K562 (cell line): ENCODE measurements around the gene AHSG. TPM values are rescaled to one million over a fixed set of nuclear protein-coding genes. Genes with fewer than 3 reads are reported as not detected.

ENCODE experiments used
- ATAC-seq: fragments of 200-7000 bp; cut with Tn5 transposase; 3 replicates; pipeline ENCODE4 v1.9.1; 2020; ENCODE audit warnings: moderate library complexity
- BruUV-seq: library from RNA; stranded (reverse); fragments of 400-500 nt; replicated peaks from 2 replicates; lab custom pipeline; 2021; lab: Mats Ljungman, UMichigan
- CTCF ChIA-PET: fragments of 300-600 bp; formaldehyde crosslinking; extraction: SDS; loops from one replicate; lab custom pipeline; 2021; ENCODE audit warnings: low intra/inter-chr PET ratio; lab: Yijun Ruan, JAX
- POLR2A ChIA-PET: fragments of 300-600, 350-650 bp; sonication (Branson Sonifier 250); formaldehyde crosslinking; extraction: SDS; loops from one replicate; lab custom pipeline; 2021; ENCODE audit warnings: antibody characterized with exemption, inconsistent platforms; lab: Yijun Ruan, JAX
- DNase-seq, 4 experiments: peaks; one replicate each; pipeline versions ENCODE4 v3.0.0 to v3.0.0-alpha.2; 2011 to 2018; ENCODE audit warnings: low spot score in 3 of 4, mixed read lengths in 3 of 4; ENCODE audit errors: extremely low read depth in 1 of 4
- FAIRE-seq: peaks from 2 replicates; lab custom pipeline; 2011; peaks lifted over from hg19 to GRCh38; lab: Jason Lieb, UNC
- H2AFZ ChIP-seq: 2 replicates; pipeline ENCODE4 v1.6.0; 2011; ENCODE audit warnings: low read depth, low read length, control low read depth, inconsistent platforms
- H3K27ac ChIP-seq: fragments of 200-600 bp; 3 replicates; pipeline ENCODE4 v1.8.0; 2011; ENCODE audit warnings: low read depth, mild to moderate bottlenecking, control low read depth, inconsistent platforms, low read length, moderate library complexity, mixed read lengths; ENCODE audit errors: extremely low read depth
- H3K27me3 ChIP-seq, 2 experiments: fragments of 300-600 bp in 1 of 2; 2 replicates in 1 of 2; 3 replicates in 1 of 2; pipeline versions ENCODE4 v1.6.0 to v1.8.0; 2011; ENCODE audit warnings: inconsistent platforms in 2 of 2, low read length in 2 of 2, mild to moderate bottlenecking in 1 of 2, mixed read lengths in 1 of 2, moderate library complexity in 1 of 2; ENCODE audit not compliant: control insufficient read depth in 2 of 2, insufficient read depth in 2 of 2
- H3K36me3 ChIP-seq: fragments of 300-600 bp; 3 replicates; pipeline ENCODE4 v1.8.0; 2011; ENCODE audit warnings: mild to moderate bottlenecking, low read length, inconsistent platforms; ENCODE audit not compliant: control insufficient read depth, insufficient read depth
- H3K4me1 ChIP-seq, 2 experiments: fragments of 200-600 bp in 1 of 2; replicated peaks in 1 of 2; 2 replicates in 1 of 2; 3 replicates in 1 of 2; pipeline versions ENCODE4 v1.5.1 to v1.8.0; 2011; ENCODE audit warnings: inconsistent platforms in 2 of 2, low read length in 2 of 2, mild to moderate bottlenecking in 1 of 2, mixed read lengths in 1 of 2, moderate library complexity in 1 of 2; ENCODE audit not compliant: control insufficient read depth in 2 of 2, insufficient read depth in 2 of 2
- H3K4me2 ChIP-seq: 2 replicates; pipeline ENCODE4 v1.6.1; 2011; ENCODE audit warnings: low read length, control low read depth, inconsistent platforms, mixed read lengths; ENCODE audit not compliant: insufficient read depth
- H3K4me3 ChIP-seq: fragments of 200-600 bp; sonication (generic), shearing (Covaris generic); 2 replicates; pipeline ENCODE4 v1.5.1; 2016; ENCODE audit warnings: control low read depth, inconsistent platforms
- H3K79me2 ChIP-seq: fragments of 200-600 bp; 3 replicates; pipeline ENCODE4 v1.8.0; 2011; ENCODE audit warnings: low read length, inconsistent platforms; ENCODE audit not compliant: control insufficient read depth, insufficient read depth
- H3K9ac ChIP-seq, 2 experiments: 2 replicates each; pipeline versions ENCODE4 v1.6.0 to v1.6.1; 2011; ENCODE audit warnings: low read depth in 2 of 2, low read length in 2 of 2, control low read depth in 1 of 2, inconsistent platforms in 1 of 2, mild to moderate bottlenecking in 1 of 2, mixed read lengths in 1 of 2; ENCODE audit not compliant: insufficient read depth in 1 of 2
- H3K9me1 ChIP-seq: one replicate; pipeline ENCODE4 v1.6.0; 2011; ENCODE audit warnings: inconsistent platforms, mild to moderate bottlenecking, low read length, moderate library complexity; ENCODE audit not compliant: control insufficient read depth, insufficient read depth
- H3K9me3 ChIP-seq: replicated peaks from 2 replicates; pipeline ENCODE4 v1.5.1; 2011; ENCODE audit warnings: low read depth, low read length, inconsistent platforms; ENCODE audit not compliant: control insufficient read depth, insufficient read depth
- H4K20me1 ChIP-seq: replicated peaks from 2 replicates; pipeline ENCODE4 v1.6.1; 2011; ENCODE audit warnings: low read length, inconsistent platforms, mixed read lengths; ENCODE audit not compliant: control insufficient read depth, insufficient read depth
- ATF7 ChIP-seq: fragments of 450-650 bp; IDR thresholded peaks from 2 replicates; pipeline ENCODE4 v1.7.1; 2014; ENCODE audit warnings: mild to moderate bottlenecking, moderate library complexity
- E2F6 ChIP-seq, 2 experiments: IDR thresholded peaks; 2 replicates each; pipeline ENCODE4 v1.6.1; 2011; ENCODE audit warnings: borderline replicate concordance in 1 of 2, control low read depth in 1 of 2, low read depth in 1 of 2, low read length in 1 of 2, mild to moderate bottlenecking in 1 of 2, mixed read lengths in 1 of 2, moderate library complexity in 1 of 2; ENCODE audit not compliant: insufficient read depth in 1 of 2, insufficient read length in 1 of 2, poor library complexity in 1 of 2, severe bottlenecking in 1 of 2; ENCODE audit errors: extremely low read depth in 1 of 2
- EP400 ChIP-seq: fragments of 450-650 bp; IDR thresholded peaks from 2 replicates; pipeline ENCODE4 v1.6.1; 2017; ENCODE audit warnings: antibody characterized with exemption, mild to moderate bottlenecking, moderate library complexity
- FOXP1 ChIP-seq: sonication (generic); formaldehyde crosslinking; IDR thresholded peaks from 2 replicates; pipeline ENCODE4 v1.8.0; 2022; ENCODE audit warnings: mild to moderate bottlenecking, missing genetic modification reagents
- HMG20A ChIP-seq: fragments of 450-650 bp; formaldehyde crosslinking; conservative IDR thresholded peaks from 2 replicates; pipeline ENCODE4 v1.4.0; 2020; ENCODE audit warnings: mild to moderate bottlenecking, mixed read lengths
- HNRNPLL ChIP-seq: fragments of 200-400 bp; formaldehyde crosslinking; IDR thresholded peaks from 2 replicates; pipeline ENCODE4 v1.6.1; 2017; ENCODE audit warnings: low read length, low read depth, mild to moderate bottlenecking; ENCODE audit not compliant: poor library complexity, severe bottlenecking
- MLX ChIP-seq, 2 experiments: fragments of 450-650 bp in 1 of 2; sonication (generic) in 1 of 2; formaldehyde crosslinking; conservative IDR thresholded peaks; 2 replicates each; pipeline versions ENCODE4 v1.4.0 to v1.8.1; 2020 to 2022; ENCODE audit warnings: mild to moderate bottlenecking in 1 of 2, missing genetic modification reagents in 1 of 2
- PCBP2 ChIP-seq: fragments of 200-400 bp; formaldehyde crosslinking; IDR thresholded peaks from 2 replicates; pipeline ENCODE4 v1.6.1; 2018; ENCODE audit warnings: low read length, low read depth, mild to moderate bottlenecking, moderate library complexity; ENCODE audit not compliant: poor library complexity, severe bottlenecking
- POLR2A ChIP-seq: fragments of 450-650 bp; conservative IDR thresholded peaks from 2 replicates; pipeline ENCODE4 v1.6.1; 2016
- RBM15 ChIP-seq: fragments of 200-400 bp; formaldehyde crosslinking; IDR thresholded peaks from 2 replicates; pipeline ENCODE4 v1.6.1; 2018; ENCODE audit warnings: mild to moderate bottlenecking, low read length, moderate library complexity; ENCODE audit not compliant: insufficient read depth
- SIN3A ChIP-seq, 2 experiments: fragments of 150-350 bp in 1 of 2; IDR thresholded peaks; 2 replicates each; pipeline ENCODE4 v1.6.1; 2011 to 2016; ENCODE audit warnings: borderline replicate concordance in 2 of 2, low read depth in 2 of 2, low read length in 2 of 2, mild to moderate bottlenecking in 2 of 2, moderate library complexity in 2 of 2; ENCODE audit not compliant: control insufficient read depth in 1 of 2
- SIRT6 ChIP-seq: IDR thresholded peaks from one replicate; pipeline ENCODE4 v1.6.1; 2012; ENCODE audit warnings: low read depth, mild to moderate bottlenecking, control low read depth, inconsistent platforms, low read length, moderate library complexity
- SIX5 ChIP-seq, 2 experiments: IDR thresholded peaks; 2 replicates each; pipeline ENCODE4 v1.6.1; 2011; ENCODE audit warnings: low read length in 2 of 2, borderline replicate concordance in 1 of 2, low read depth in 1 of 2, mild to moderate bottlenecking in 1 of 2, moderate library complexity in 1 of 2; ENCODE audit not compliant: insufficient read depth in 1 of 2
- SMC3 ChIP-seq: conservative IDR thresholded peaks from 2 replicates; pipeline ENCODE4 v1.6.1; 2011; ENCODE audit warnings: low read depth, low read length, improper control_type of control experiment; ENCODE audit not compliant: insufficient read depth
- ZKSCAN1 ChIP-seq: fragments of 150-350 bp; IDR thresholded peaks from 2 replicates; pipeline ENCODE4 v1.6.1; 2016; ENCODE audit warnings: low read depth, low read length
- ZNF695 ChIP-seq: fragments of 450-650 bp; formaldehyde crosslinking; IDR thresholded peaks from 2 replicates; pipeline ENCODE4 v1.4.0; 2020; ENCODE audit warnings: mild to moderate bottlenecking, moderate library complexity
- WGBS: fragments of 100-300 bp; shearing (Covaris generic); methylation state at CpG from one replicate; pipeline ENCODE4 v1.1.6; 2016; ENCODE audit warnings: low coverage, mixed read lengths; ENCODE audit not compliant: insufficient coverage; ENCODE audit errors: missing lambda C conversion rate; 5-methylcytosine and 5-hydroxymethylcytosine counted together
- in situ Hi-C: fragments of 300-500 bp; cut with MboI; formaldehyde crosslinking; loops from 4 replicates; pipeline ENCODE4 v1.15.0; 2018; ENCODE audit warnings: inconsistent platforms, mixed read lengths
- intact Hi-C: fragments of 100-400 bp; cut with micrococcal nuclease; formaldehyde crosslinking; loops from 2 replicates; pipeline ENCODE4 v1.14.2; 2022
- polyA plus RNA-seq, 8 experiments: library from polyadenylated mRNA; depleted of rRNA in 4 of 8; stranded (reverse) in 5 of 8; unstranded in 3 of 8; fragments of >200 nt; fragmentation: Nextera tagmentation in 2 of 8; fragmentation: Illumina TruSeq in 1 of 8; extraction: Ambion mirVana in 2 of 8; extraction: Trizol in 1 of 8; gene quantifications; 2 replicates each; pipeline versions ENCODE4 v1.2.1 to v1.2.3, GENCODE V29; 2011 to 2014; ENCODE audit warnings: inconsistent platforms in 1 of 8, missing spikeins in 1 of 8
- total RNA-seq, 7 experiments: library from RNA; depleted of rRNA in 6 of 7; stranded (reverse); fragments of >200 nt in 6 of 7; fragmentation: Illumina TruSeq in 2 of 7; extraction: Trizol in 2 of 7; gene quantifications; 2 replicates each; pipeline versions ENCODE4 v1.2.1 to v1.2.3, GENCODE V29; 2011 to 2021; ENCODE audit warnings: low replicate concordance in 1 of 7

The AHSG gene
- total and polyA plus RNA-seq, 9 of the 15 experiments (the other 6 are each of a cell fraction or from before 2014, with no cell fraction given): 0.69 TPM; not detected in 8

DNA sequence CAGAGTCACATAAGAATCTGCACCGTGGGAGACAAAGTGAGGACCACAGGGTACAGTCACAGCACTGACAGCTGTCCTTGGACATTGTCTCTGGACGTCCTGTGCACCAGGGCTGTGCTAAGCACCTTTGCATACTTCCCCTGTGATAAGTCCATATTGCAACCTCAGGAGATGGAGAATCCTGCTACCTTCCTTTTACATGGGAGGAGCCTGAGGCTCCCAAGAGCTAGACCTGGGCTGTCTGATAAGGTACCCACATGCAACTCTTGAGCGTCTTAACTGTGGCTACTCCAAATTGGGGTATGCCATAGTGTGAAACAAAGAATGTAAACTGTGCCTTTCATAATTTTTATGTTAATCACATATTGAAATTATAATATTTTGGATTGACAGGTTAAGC lies 24.8 kb downstream of the AHSG start:
- Histone ChIP-seq H3K27ac (no peak overlapping the region), H3K9me3 (no peaks in the 10 kb centered on the region), H3K9ac (no peak overlapping the region), H3K27me3 (peaks cover 6 to 29% of the 10 kb centered on the region in 2 experiments; a peak in 2 of 5 replicates), H3K79me2 (no peaks in the 10 kb centered on the region), H3K4me1 (no peaks in the 10 kb centered on the region), H4K20me1 (no peaks in the 10 kb centered on the region), H3K4me2 (no peak overlapping the region), H2AFZ (no peak overlapping the region), H3K4me3 (no peak overlapping the region), H3K9me1 (no peaks in the 10 kb centered on the region), H3K36me3 (no peaks in the 10 kb centered on the region)
- ChIA-PET POLR2A (no interaction called here), CTCF (no interaction called here)
- WGBS: 0% methylated on average over 3 of the region's 3 CpGs
- no TSS peak for BruUV-seq
- intact Hi-C loops (no loop called here), in situ Hi-C loops (no loop called here)
- FAIRE-seq (no peak), DNase-seq (no peak), ATAC-seq (no peak)
- no peak for TF ChIP-seq EP400
- no peak for TF ChIP-seq SMC3
- TF ChIP-seq RBM15: no peak
- no peak for TF ChIP-seq HNRNPLL
- no peak for TF ChIP-seq ZKSCAN1
- no peak for TF ChIP-seq SIX5 (IDR thresholded peaks at IDR 0.05; ENCODE audit: borderline replicate concordance in 1 of 2, insufficient read depth in 1 of 2, low read depth in 1 of 2, low read length in 2 of 2)
- no peak for TF ChIP-seq POLR2A
- TF ChIP-seq E2F6 (IDR thresholded peaks at IDR 0.05; ENCODE audit: borderline replicate concordance in 1 of 2, extremely low read depth in 1 of 2, insufficient read depth in 1 of 2, insufficient read length in 1 of 2, low read depth in 1 of 2, low read length in 1 of 2, poor library complexity in 1 of 2, severe bottlenecking in 1 of 2): no peak
- no peak for TF ChIP-seq MLX (CRISPR knock-in tag; conservative IDR thresholded peaks at IDR 0.05)
- TF ChIP-seq ZNF695 (CRISPR knock-in tag): no peak
- TF ChIP-seq PCBP2: no peak
- no peak for TF ChIP-seq SIN3A (IDR thresholded peaks at IDR 0.05; ENCODE audit: borderline replicate concordance in 2 of 2, control insufficient read depth in 1 of 2, low read depth in 2 of 2, low read length in 2 of 2)
- no peak for TF ChIP-seq SIRT6
- no peak for TF ChIP-seq HMG20A (CRISPR knock-in tag)
- no peak for TF ChIP-seq ATF7
- no peak for TF ChIP-seq FOXP1 (CRISPR knock-in tag)
